ENCODE data around the gene CD82.

CD82 gene

DNA sequence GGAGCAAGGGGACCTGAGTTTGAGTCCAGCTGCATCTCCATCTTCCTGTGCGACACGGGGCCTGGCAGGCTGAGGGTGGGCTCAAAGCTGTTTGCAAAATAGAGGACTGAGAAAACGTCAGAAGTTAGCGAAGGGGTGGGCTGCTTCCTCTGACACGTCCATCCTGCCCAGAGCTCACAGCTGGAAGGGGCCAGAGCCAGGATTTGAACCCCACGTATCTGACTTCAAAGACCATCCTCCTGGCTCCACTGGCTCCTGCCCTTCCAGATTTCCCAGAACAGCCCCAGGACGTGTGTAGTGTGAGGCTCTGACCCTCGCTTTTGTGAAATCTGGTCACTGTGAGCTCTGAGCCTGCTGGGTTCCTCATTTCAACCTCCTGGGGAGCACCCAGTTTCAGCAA lies 56.3 kb downstream of the CD82 start:
- DNase-seq: no peak

GRCh38 chr11:44622190-44622650 lies 56.8 kb downstream of the CD82 start:
- DNase-seq: no peak

DNA sequence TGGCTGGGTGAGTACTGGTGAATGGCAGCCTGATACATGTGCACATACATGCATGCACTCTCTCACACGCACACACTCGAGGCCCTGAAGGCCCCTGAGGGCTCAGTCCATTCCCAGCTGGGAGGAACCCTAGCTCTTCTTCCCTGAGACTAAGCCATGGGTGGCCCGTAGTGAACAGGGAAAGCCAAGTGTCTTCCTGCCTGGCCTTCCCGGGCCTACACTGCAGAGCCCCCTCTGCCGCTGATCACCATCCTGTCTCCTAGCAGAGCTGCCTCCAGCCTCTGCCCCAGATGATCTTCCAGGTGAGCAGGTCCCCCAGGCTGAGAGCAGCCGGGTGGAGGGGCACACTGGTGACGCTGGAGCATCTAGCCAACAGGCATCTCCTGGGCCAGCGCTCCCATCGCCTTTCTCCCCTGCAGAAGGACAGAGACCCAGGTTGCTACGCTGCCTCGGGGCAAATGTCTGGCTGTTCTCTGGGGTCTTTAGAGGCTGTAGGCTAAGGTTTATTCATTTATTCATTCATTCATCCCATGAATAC lies 57.3 kb downstream of the CD82 start:
- no peak for DNase-seq

- no peak for DNase-seq
Observed at GRCh38 chr11:44623341-44623730, 57.9 kb downstream of the CD82 start.

- peak; percentile 73 for DNase-seq
Observed at GRCh38 chr11:44623731-44624491, 58.4 kb downstream of the CD82 start.

DNA sequence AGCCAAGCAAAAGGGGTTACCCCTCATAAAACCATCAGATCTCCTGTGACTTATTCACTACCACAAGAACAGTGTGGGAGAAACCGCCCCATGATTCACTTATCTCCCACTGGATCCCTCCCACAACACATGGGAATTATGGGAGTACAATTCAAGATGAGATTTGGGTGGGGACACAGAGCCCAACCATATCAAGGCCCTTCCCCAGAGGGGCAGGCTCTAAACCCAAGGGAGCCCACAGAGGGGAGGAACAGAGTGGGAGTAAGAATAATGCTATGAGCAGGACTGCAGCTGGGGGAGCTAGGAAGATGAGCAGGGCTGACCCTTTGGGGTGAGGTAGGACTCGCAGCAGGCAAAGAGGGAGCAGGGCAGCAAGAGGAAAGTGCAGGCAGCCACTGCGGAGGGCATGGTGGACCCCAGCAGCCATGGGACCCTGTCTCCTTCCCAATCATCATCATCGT lies 59.3 kb downstream of the CD82 start:
- DNase-seq: no peak

- no peak for DNase-seq
Observed at GRCh38 chr11:44625759-44626523, 60.5 kb downstream of the CD82 start.

GRCh38 chr11:44626645-44627044 lies 61.2 kb downstream of the CD82 start:
- no peak for DNase-seq

- peak; percentile 97 for DNase-seq
Observed at GRCh38 chr11:44627165-44627789, 61.8 kb downstream of the CD82 start.

DNA sequence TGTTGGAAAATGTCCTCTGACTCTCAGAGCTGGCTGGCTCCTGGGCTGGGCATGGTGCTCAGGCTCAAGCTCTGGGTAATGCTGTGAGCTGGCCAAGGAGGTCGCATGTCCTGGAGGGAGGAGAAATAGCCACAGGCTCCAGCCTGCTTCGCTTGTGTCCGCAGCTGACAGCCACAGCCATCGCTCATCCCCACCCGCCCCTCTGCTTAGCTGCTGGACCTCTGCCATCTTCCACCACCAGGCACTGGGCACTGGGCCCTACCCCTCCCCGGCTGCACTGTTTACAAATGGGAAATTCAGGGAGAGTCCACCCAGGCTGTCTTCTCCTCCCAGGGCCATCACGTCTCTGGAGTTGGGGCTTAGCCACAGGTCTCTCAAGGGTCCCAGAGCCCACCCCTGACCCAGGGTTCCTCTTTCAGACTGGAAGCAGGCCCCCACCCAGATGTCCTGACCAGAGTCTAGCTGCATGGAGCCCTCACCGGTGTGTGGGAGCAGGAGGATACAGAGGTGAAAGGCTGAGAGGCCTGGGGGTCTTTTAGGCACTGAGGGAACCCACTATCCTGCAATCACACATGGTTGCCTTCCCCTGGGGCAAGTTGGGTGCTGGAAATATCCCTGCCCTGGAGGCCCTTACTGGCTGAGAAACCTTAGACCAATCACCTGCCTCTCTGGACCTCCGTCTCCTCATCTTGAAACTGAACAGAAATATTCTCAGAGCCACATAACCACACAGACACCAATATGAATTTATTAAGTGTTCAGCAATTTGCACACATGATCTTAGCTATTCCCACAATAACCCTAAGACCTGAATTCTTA lies 62.7 kb downstream of the CD82 start:
- peak; percentile 93 for DNase-seq

- DNase-seq: no peak
Observed at GRCh38 chr11:44628730-44629700, 63.6 kb downstream of the CD82 start.

GRCh38 chr11:44629732-44630345 lies 64.4 kb downstream of the CD82 start:
- no peak for DNase-seq

- DNase-seq: no peak
Observed at GRCh38 chr11:44630511-44631210, 65.2 kb downstream of the CD82 start.

GRCh38 chr11:44631831-44632230 lies 66.4 kb downstream of the CD82 start:
- DNase-seq: no peak

DNA sequence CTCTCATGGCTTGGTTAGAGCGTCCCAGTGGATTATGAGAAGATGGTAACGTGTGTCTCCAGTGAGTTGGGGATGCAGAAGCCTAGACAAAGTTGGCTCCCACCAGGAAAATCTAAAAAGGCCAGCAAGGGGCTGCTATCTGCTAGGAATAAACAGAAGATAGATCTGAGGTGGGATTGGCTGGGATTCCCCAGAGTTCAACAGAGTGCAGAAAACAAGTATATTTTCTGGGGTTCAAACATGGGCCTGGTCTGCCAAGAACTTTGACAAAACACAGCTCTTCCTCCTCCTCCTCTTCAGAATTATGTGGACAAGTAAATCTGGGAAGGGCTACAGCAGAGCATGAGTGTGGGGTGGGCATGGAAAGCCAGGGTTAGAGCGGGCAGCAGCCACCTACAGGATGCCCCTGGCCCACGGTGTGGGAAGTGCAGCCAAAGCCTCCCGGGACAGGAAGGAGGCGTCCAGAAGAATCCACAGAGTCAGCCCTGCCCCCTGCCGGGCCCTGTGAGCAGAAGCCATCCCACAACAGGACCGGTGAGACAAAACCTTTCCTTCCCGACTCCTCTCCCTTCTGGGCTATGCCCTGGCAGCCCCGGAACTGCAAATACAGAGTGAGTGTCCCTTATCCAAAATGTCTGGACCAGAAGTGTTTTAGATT lies 67.1 kb downstream of the CD82 start:
- no peak for DNase-seq

DNA sequence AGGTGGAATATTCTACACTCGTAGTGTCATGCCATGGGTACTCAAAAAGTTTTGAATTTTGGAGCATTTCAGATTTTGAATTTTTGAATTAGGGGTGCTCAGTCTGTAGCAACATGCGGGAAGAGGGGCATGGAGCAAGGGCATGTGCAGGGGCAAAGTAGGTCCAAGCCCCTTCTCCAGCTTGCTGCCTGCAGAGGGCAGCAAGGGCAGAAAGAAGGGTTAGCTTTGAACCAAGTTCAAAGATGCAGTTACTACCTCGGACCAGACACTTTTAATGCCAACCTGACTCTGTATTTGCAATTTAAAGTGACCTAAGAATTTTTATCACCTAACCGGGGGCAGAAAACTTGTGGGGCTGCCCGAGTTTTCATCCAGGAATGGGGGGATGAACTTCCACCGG lies 68.2 kb downstream of the CD82 start:
- peak; percentile 8 for DNase-seq

- DNase-seq: peak; percentile 90
Observed at GRCh38 chr11:44634401-44635281, 69.2 kb downstream of the CD82 start.

DNA sequence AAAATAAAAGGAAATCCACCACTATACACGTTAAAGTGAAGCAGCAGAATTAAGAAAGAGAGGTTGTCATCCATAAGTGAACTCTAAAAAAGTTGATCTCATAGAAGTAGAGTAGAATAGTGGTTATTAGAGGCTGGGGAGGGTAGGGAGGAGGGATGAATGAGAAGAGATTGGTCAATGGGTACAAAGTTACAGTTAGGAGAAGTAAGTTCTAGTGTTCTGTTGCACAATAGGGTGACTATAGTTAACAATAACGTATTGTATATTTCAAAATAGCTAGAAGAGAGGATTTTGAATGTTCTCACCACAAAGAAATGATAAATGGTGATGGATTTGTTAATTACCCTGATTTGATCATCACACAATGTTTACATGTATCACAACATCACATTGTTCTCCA lies 72.0 kb downstream of the CD82 start:
- DNase-seq: no peak

- DNase-seq: peak; percentile 15
Observed at GRCh38 chr11:44638032-44638431, 72.6 kb downstream of the CD82 start.

Data from NCI-H69 (cell line).